H1 (cell line): ENCODE data around the gene NR4A2. TPM values are rescaled to one million over a fixed set of nuclear protein-coding genes. Genes with fewer than 3 reads are reported as not detected.

Experiments
- CTCF ChIA-PET: fragments of 300-600 bp; sonication (Branson Sonifier 250); formaldehyde crosslinking; loops from one replicate; lab custom pipeline; 2021; ENCODE audit not compliant: partially characterized antibody; lab: Charles Lee
- POLR2A ChIA-PET: fragments of 300-600 bp; sonication (Branson Sonifier 250); formaldehyde crosslinking; loops from one replicate; lab custom pipeline; 2021; ENCODE audit warnings: inconsistent platforms; ENCODE audit not compliant: partially characterized antibody; lab: Charles Lee
- DNase-seq, 2 experiments: peaks; one replicate each; pipeline versions ENCODE4 v3.0.0 to v3.0.0-alpha.2; 2010 to 2022; ENCODE audit warnings: low spot score in 2 of 2, low read depth in 1 of 2, mixed read lengths in 1 of 2
- FAIRE-seq: peaks from 2 replicates; lab custom pipeline; 2011; peaks lifted over from hg19 to GRCh38; lab: Jason Lieb, UNC
- H2AFZ ChIP-seq: 2 replicates; pipeline ENCODE4 v1.8.1; 2012; ENCODE audit warnings: low read length, inconsistent platforms
- H2AK5ac ChIP-seq: 2 replicates; pipeline ENCODE4 v1.6.1; 2013; ENCODE audit warnings: low read depth, low read length
- H2BK120ac ChIP-seq: replicated peaks from 2 replicates; pipeline ENCODE3; 2013; ENCODE audit warnings: low read depth, low read length, inconsistent platforms
- H2BK12ac ChIP-seq: 2 replicates; pipeline ENCODE4 v1.6.1; 2013; ENCODE audit warnings: low read depth, low read length
- H2BK15ac ChIP-seq: 2 replicates; pipeline ENCODE4 v1.6.1; 2013; ENCODE audit warnings: low read length
- H2BK20ac ChIP-seq: 2 replicates; pipeline ENCODE4 v1.6.1; 2013; ENCODE audit warnings: low read length
- H2BK5ac ChIP-seq: 2 replicates; pipeline ENCODE4 v1.6.1; 2013; ENCODE audit warnings: low read depth, low read length
- H3K14ac ChIP-seq: 2 replicates; pipeline ENCODE4 v1.6.1; 2013; ENCODE audit warnings: inconsistent platforms; ENCODE audit not compliant: insufficient read length
- H3K18ac ChIP-seq: 2 replicates; pipeline ENCODE4 v1.6.1; 2013; ENCODE audit warnings: low read length; ENCODE audit errors: extremely low read depth
- H3K23ac ChIP-seq: 2 replicates; pipeline ENCODE4 v1.6.1; 2013; ENCODE audit warnings: inconsistent platforms; ENCODE audit not compliant: insufficient read length
- H3K23me2 ChIP-seq: 2 replicates; pipeline ENCODE4 v1.6.1; 2013; ENCODE audit warnings: low read depth, low read length
- H3K27ac ChIP-seq: 2 replicates; pipeline ENCODE4 v1.6.1; 2011; ENCODE audit warnings: low read depth, low read length, inconsistent platforms
- H3K27me3 ChIP-seq, 4 experiments: replicated peaks in 1 of 4; 1 replicate in 1 of 4; 2 replicates in 3 of 4; pipeline versions ENCODE4 v1.6.1 to v1.8.1; 2011 to 2013; ENCODE audit warnings: low read length in 3 of 4, mild to moderate bottlenecking in 3 of 4, inconsistent platforms in 2 of 4, mixed read lengths in 2 of 4, moderate library complexity in 1 of 4; ENCODE audit not compliant: control insufficient read depth in 3 of 4, insufficient read depth in 3 of 4; ENCODE audit errors: extremely low read depth in 1 of 4
- H3K36me3 ChIP-seq, 4 experiments: 2 replicates each; pipeline versions ENCODE4 v1.6.1 to v1.8.1; 2011 to 2013; ENCODE audit warnings: mild to moderate bottlenecking in 4 of 4, low read length in 3 of 4, moderate library complexity in 2 of 4, control low read depth in 1 of 4, inconsistent platforms in 1 of 4; ENCODE audit not compliant: insufficient read depth in 4 of 4, control insufficient read depth in 2 of 4
- H3K4ac ChIP-seq: replicated peaks from 2 replicates; pipeline ENCODE3; 2013; ENCODE audit warnings: low read length, low read depth, mixed read lengths, inconsistent platforms; ENCODE audit not compliant: insufficient read length
- H3K4me1 ChIP-seq, 4 experiments: replicated peaks in 1 of 4; 1 replicate in 1 of 4; 2 replicates in 3 of 4; pipeline versions ENCODE4 v1.6.1 to v1.8.1; 2011 to 2013; ENCODE audit warnings: low read length in 3 of 4, inconsistent platforms in 2 of 4, mixed read lengths in 1 of 4; ENCODE audit not compliant: insufficient read depth in 4 of 4, control insufficient read depth in 3 of 4
- H3K4me2 ChIP-seq, 2 experiments: 2 replicates each; pipeline versions ENCODE4 v1.6.1 to v1.8.1; 2011 to 2013; ENCODE audit warnings: low read depth in 2 of 2, low read length in 2 of 2, control low read depth in 1 of 2, inconsistent platforms in 1 of 2, mild to moderate bottlenecking in 1 of 2; ENCODE audit not compliant: insufficient read depth in 1 of 2
- H3K4me3 ChIP-seq, 4 experiments: fragments of 200-600, 300-600 bp in 1 of 4; sonication (generic), shearing (Covaris generic), sonication (Bioruptor Twin) in 1 of 4; 2 replicates each; pipeline versions ENCODE4 v1.5.1 to v1.8.1; 2011 to 2016; ENCODE audit warnings: low read length in 4 of 4, low read depth in 3 of 4, control low read depth in 2 of 4, inconsistent platforms in 2 of 4, mild to moderate bottlenecking in 2 of 4, mixed read lengths in 1 of 4, moderate library complexity in 1 of 4; ENCODE audit not compliant: insufficient read depth in 2 of 4; ENCODE audit errors: extremely low read depth in 1 of 4
- H3K56ac ChIP-seq: replicated peaks from 2 replicates; pipeline ENCODE3; 2013; ENCODE audit warnings: low read depth, mild to moderate bottlenecking, mixed read lengths, low read length, inconsistent platforms; ENCODE audit not compliant: insufficient read length
- H3K79me1 ChIP-seq: 2 replicates; pipeline ENCODE4 v1.6.1; 2013; ENCODE audit warnings: low read depth, low read length, control low read depth
- H3K79me2 ChIP-seq, 2 experiments: 2 replicates each; pipeline versions ENCODE4 v1.6.1 to v1.8.1; 2012 to 2013; ENCODE audit warnings: low read length in 2 of 2, mild to moderate bottlenecking in 2 of 2, inconsistent platforms in 1 of 2; ENCODE audit not compliant: insufficient read depth in 2 of 2, control insufficient read depth in 1 of 2
- H3K9ac ChIP-seq, 4 experiments: replicated peaks in 1 of 4; 1 replicate in 1 of 4; 2 replicates in 3 of 4; pipeline versions ENCODE4 v1.6.1 to v1.8.1; 2011 to 2013; ENCODE audit warnings: low read depth in 3 of 4, low read length in 3 of 4, control low read depth in 2 of 4, mild to moderate bottlenecking in 2 of 4, moderate library complexity in 2 of 4, inconsistent platforms in 1 of 4; ENCODE audit errors: extremely low read depth in 1 of 4
- H3K9me3 ChIP-seq, 2 experiments: 2 replicates each; pipeline versions ENCODE4 v1.6.1 to v1.8.1; 2012 to 2013; ENCODE audit warnings: mild to moderate bottlenecking in 2 of 2, moderate library complexity in 2 of 2, control low read depth in 1 of 2, inconsistent platforms in 1 of 2, low read depth in 1 of 2, low read length in 1 of 2, mixed read lengths in 1 of 2; ENCODE audit not compliant: insufficient read depth in 2 of 2
- H4K20me1 ChIP-seq, 2 experiments: replicated peaks in 1 of 2; 2 replicates each; pipeline versions ENCODE3 to v1.8.1; 2011 to 2013; ENCODE audit warnings: inconsistent platforms in 2 of 2, low read length in 2 of 2, mild to moderate bottlenecking in 1 of 2; ENCODE audit not compliant: insufficient read depth in 2 of 2, control insufficient read depth in 1 of 2
- H4K5ac ChIP-seq: 2 replicates; pipeline ENCODE4 v1.6.1; 2013; ENCODE audit warnings: low read length, low read depth, mixed read lengths, inconsistent platforms; ENCODE audit not compliant: insufficient read length
- H4K8ac ChIP-seq: 2 replicates; pipeline ENCODE4 v1.8.0; 2013; ENCODE audit warnings: mild to moderate bottlenecking, moderate library complexity, low read length, inconsistent platforms; ENCODE audit not compliant: insufficient read depth; ENCODE audit errors: extremely low read depth
- H4K91ac ChIP-seq: replicated peaks from 2 replicates; pipeline ENCODE3; 2013; ENCODE audit warnings: low read length, mixed read lengths, inconsistent platforms; ENCODE audit not compliant: insufficient read length
- GTF2F1 ChIP-seq: IDR thresholded peaks from 2 replicates; pipeline ENCODE4 v1.6.1; 2012; ENCODE audit warnings: low read depth, low read length, improper control_type of control experiment, borderline replicate concordance
- JUND ChIP-seq: IDR thresholded peaks from 2 replicates; pipeline ENCODE4 v1.6.1; 2011; ENCODE audit warnings: mild to moderate bottlenecking, improper control_type of control experiment, low read length
- KDM4A ChIP-seq: IDR thresholded peaks from one replicate; pipeline ENCODE4 v1.7.1; 2012; ENCODE audit warnings: low read depth, mild to moderate bottlenecking, moderate library complexity, low read length, inconsistent platforms; ENCODE audit not compliant: severe bottlenecking
- NANOG ChIP-seq: IDR thresholded peaks from 2 replicates; pipeline ENCODE4 v1.6.1; 2011; ENCODE audit warnings: low read length, low read depth, mild to moderate bottlenecking, inconsistent platforms; ENCODE audit not compliant: insufficient read depth, poor library complexity, severe bottlenecking
- RFX5 ChIP-seq: IDR thresholded peaks from 2 replicates; pipeline ENCODE4 v1.6.1; 2011; ENCODE audit warnings: low read depth, low read length, improper control_type of control experiment, borderline replicate concordance
- SP2 ChIP-seq: IDR thresholded peaks from 2 replicates; pipeline ENCODE4 v1.6.1; 2012; ENCODE audit warnings: mild to moderate bottlenecking, low read length, inconsistent platforms
- SRF ChIP-seq: IDR thresholded peaks from 2 replicates; pipeline ENCODE4 v1.6.1; 2011; ENCODE audit warnings: mild to moderate bottlenecking, low read depth, low read length, moderate library complexity
- WGBS, 2 experiments: shearing (Covaris generic) in 1 of 2; methylation state at CpG; one replicate each; pipeline versions ENCODE4 v1.1.6 to v1.1.7; 2013 to 2015; ENCODE audit warnings: low lambda C conversion rate in 2 of 2, mixed read lengths in 2 of 2, inconsistent platforms in 1 of 2, low coverage in 1 of 2, missing lambda C conversion rate in 1 of 2; ENCODE audit not compliant: insufficient replicate concordance in 2 of 2, insufficient coverage in 1 of 2, insufficient read length in 1 of 2; ENCODE audit errors: extremely low coverage in 1 of 2, missing lambda C conversion rate in 1 of 2; 5-methylcytosine and 5-hydroxymethylcytosine counted together
- polyA plus RNA-seq, 7 experiments: library from polyadenylated mRNA; depleted of rRNA in 3 of 7; stranded (reverse) in 5 of 7; unstranded in 2 of 7; fragments of >200 nt in 5 of 7; fragments of 200-250 nt in 2 of 7; gene quantifications; 1 replicate in 5 of 7; 2 replicates in 1 of 7; 4 replicates in 1 of 7; pipeline versions ENCODE4 v1.2.1 to v1.2.3, GENCODE V29; 2011 to 2013; ENCODE audit warnings: missing spikeins in 2 of 7, mixed read lengths in 2 of 7
- total RNA-seq: library from RNA; stranded (reverse); fragmentation: NEBNext Ultra II Directional; extraction: Animal tissue kit (Norgen Biotek cat#: 25700); gene quantifications from 2 replicates; pipeline ENCODE4 v1.2.1, GENCODE V29; 2021

Gene NR4A2
- total and polyA plus RNA-seq, 2 of the 8 experiments (the other 6 are each of a cell fraction or from before 2014, with no cell fraction given): 0.15 to 1.7 TPM

- Histone ChIP-seq H3K79me2 (no peaks in the 10 kb centered on the region), H2AFZ (no peak overlapping the region), H4K91ac (no peak overlapping the region), H3K23ac (no peak overlapping the region), H3K4me2 (no peak overlapping the region), H4K5ac (no peak overlapping the region), H4K8ac (no peak overlapping the region), H2BK12ac (no peak overlapping the region), H3K4ac (no peak overlapping the region), H2BK15ac (no peak overlapping the region), H4K20me1 (no peaks in the 10 kb centered on the region), H3K9ac (no peak overlapping the region), H2AK5ac (no peak overlapping the region), H3K14ac (no peak overlapping the region), H3K23me2 (no peaks in the 10 kb centered on the region), H3K4me3 (no peak overlapping the region), H3K27me3 (no peaks in the 10 kb centered on the region), H3K9me3 (no peaks in the 10 kb centered on the region), H3K4me1 (no peaks in the 10 kb centered on the region), H3K36me3 (no peaks in the 10 kb centered on the region), H3K27ac (no peak overlapping the region), H2BK120ac (no peak overlapping the region), H3K56ac (no peak overlapping the region), H2BK20ac (no peak overlapping the region), H3K18ac (no peak overlapping the region), H2BK5ac (no peak overlapping the region), H3K79me1 (no peaks in the 10 kb centered on the region)
- TF ChIP-seq SP2: no peak
- no peak for TF ChIP-seq RFX5
- no peak for TF ChIP-seq GTF2F1
- no peak for TF ChIP-seq JUND
- TF ChIP-seq KDM4A: no peak
- no peak for TF ChIP-seq SRF
- TF ChIP-seq NANOG: no peak
- 79% methylated on average over 1 of the region's 1 CpG; no CpG with 5 or more reads in 1 of the 2 experiments for WGBS, 2 experiments
- ChIA-PET POLR2A (no interaction called here), CTCF (interaction anchor here (1.4 kb wide), 1 partner anchor 886 kb away, joined by 4 read pairs; no protein-coding TSS in a partner anchor)
- FAIRE-seq (no peak), DNase-seq (no peak)
Measured at GRCh38 chr2:156306821-156307220, 25.7 kb downstream of the NR4A2 start.
